ENCODE data around the gene HOXB8. TPM values are rescaled to one million over a fixed set of nuclear protein-coding genes. Genes with fewer than 3 reads are reported as not detected.

Gene HOXB8
- total RNA-seq, 1 donor from 2014 or later = 0.21 TPM

- Histone ChIP-seq H3K4me3 (peak overlapping the region; percentile 64), H3K9me3 (no peaks in the 10 kb centered on the region), H3K27ac (no peak overlapping the region), H3K4me1 (peaks cover 38% of the 10 kb centered on the region), H3K27me3 (ENCODE audit: low read depth) (peaks cover 99% of the 10 kb centered on the region), H3K36me3 (no peaks in the 10 kb centered on the region)
- TF ChIP-seq, protein P1, sequence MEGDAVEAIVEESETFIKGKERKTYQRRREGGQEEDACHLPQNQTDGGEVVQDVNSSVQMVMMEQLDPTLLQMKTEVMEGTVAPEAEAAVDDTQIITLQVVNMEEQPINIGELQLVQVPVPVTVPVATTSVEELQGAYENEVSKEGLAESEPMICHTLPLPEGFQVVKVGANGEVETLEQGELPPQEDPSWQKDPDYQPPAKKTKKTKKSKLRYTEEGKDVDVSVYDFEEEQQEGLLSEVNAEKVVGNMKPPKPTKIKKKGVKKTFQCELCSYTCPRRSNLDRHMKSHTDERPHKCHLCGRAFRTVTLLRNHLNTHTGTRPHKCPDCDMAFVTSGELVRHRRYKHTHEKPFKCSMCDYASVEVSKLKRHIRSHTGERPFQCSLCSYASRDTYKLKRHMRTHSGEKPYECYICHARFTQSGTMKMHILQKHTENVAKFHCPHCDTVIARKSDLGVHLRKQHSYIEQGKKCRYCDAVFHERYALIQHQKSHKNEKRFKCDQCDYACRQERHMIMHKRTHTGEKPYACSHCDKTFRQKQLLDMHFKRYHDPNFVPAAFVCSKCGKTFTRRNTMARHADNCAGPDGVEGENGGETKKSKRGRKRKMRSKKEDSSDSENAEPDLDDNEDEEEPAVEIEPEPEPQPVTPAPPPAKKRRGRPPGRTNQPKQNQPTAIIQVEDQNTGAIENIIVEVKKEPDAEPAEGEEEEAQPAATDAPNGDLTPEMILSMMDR (IDR thresholded peaks at IDR 0.05) = no peak
- DNase-seq (no peak), ATAC-seq (no peak)
- intact Hi-C loops (cut with DNase I) = no loop called here
These were observed 5.3 kb downstream of the HOXB8 start for GRCh38 chr17:48609759-48610281.

DNA sequence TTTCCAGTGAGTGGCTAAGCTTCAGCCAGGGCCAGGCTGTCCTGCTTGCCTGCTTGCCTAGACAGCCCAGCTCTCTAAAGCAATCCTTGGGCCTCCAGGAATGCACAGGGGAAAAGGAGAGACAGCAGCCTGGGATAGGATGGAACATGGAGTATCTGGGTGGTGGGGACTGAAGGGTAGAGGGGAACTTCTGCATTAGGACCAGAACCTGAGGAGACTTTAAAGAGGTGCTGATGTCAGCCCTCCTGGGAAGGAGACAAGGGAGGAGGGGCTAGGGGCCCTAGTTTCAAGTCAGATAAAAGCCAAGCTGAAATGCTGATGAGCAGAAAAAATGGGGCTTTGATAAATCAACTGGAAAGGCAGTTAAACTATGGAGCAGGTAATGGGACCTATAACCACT lies 6.1 kb downstream of the HOXB8 start:
- H3K27me3 ChIP-seq (ENCODE audit: low read depth) = peaks cover 99% of the 10 kb centered on the region

DNA sequence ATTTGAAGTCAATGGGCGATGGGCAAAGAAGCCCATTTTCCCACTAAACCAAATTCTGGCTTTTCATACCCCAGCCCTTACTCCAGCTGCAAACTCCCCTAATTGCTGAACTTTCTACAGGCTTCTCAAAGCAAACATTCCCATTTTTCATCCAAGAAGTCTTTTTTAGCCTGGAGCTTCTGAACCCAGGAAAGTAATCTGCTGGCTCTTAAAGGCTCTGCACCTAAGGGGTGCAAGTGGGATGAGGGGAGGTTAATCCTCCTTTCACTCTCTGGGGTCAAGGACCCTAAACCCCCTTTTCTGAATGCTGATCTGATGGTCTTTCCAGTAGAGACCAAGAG lies 6.6 kb downstream of the HOXB8 start:
- Histone ChIP-seq H3K27ac (no peak overlapping the region), H3K27me3 (ENCODE audit: low read depth) (peaks cover 99% of the 10 kb centered on the region), H3K4me3 (no peak overlapping the region), H3K36me3 (no peaks in the 10 kb centered on the region), H3K9me3 (no peaks in the 10 kb centered on the region), H3K4me1 (peaks cover 30% of the 10 kb centered on the region)
- no peak for DNase-seq
- intact Hi-C loops (cut with DNase I) = no loop called here
- ATAC-seq = no peak
- TF ChIP-seq, protein P1 (IDR thresholded peaks at IDR 0.05) = no peak

More for the DNA sequence above, 6.1 kb downstream of the HOXB8 start:
- H3K27ac ChIP-seq = no peak overlapping the region
- intact Hi-C loops (cut with DNase I) = no loop called here
- H3K36me3 ChIP-seq = no peaks in the 10 kb centered on the region
- no peak overlapping the region for H3K4me3 ChIP-seq
- ATAC-seq (no peak), DNase-seq (no peak)
- H3K4me1 ChIP-seq = peaks cover 33% of the 10 kb centered on the region
- H3K9me3 ChIP-seq = no peaks in the 10 kb centered on the region
- TF ChIP-seq, protein P1 (IDR thresholded peaks at IDR 0.05) = no peak

DNA sequence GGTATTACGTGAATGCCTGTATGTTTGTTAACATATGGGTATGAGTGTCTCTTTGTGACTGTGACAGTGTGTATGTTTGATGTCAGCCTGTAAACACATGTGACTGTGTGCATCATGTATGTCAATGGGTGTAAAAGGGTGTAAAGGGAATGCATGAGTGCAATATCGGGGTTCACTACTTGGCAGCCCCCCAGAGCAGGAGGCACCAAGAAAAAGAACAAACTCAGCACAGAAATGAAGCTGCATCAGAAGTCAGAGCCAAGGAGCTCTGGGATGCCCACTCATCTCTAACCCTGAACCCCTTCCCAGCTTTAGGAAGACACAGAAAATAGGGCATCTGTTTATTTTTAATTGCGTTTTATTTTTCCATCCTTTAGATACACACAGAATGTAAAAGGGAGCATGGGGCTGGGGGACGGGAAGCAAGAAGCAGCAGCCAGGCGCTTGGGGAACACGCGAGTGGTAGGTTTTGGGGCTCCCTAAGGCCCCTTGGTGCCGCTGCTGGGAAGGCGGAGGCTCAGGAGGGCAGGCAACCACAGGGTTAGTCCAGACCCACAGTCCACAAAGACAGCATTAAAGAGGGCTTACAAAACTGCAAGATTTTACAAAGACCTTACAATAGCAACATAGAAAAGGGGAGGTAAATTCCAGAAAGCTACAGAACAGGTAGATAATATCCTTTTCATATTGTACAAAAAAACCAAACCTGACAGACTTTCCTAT lies 8.0 kb downstream of the HOXB8 start:
- peaks cover 31% of the 10 kb centered on the region for H3K4me1 ChIP-seq
- H3K9me3 ChIP-seq = no peaks in the 10 kb centered on the region
- no peak for DNase-seq
- H3K36me3 ChIP-seq = no peaks in the 10 kb centered on the region
- no peak overlapping the region for H3K4me3 ChIP-seq
- intact Hi-C loops (cut with DNase I) = no loop called here
- no peak for ATAC-seq
- TF ChIP-seq, protein P1 (IDR thresholded peaks at IDR 0.05) = no peak
- no peak overlapping the region for H3K27ac ChIP-seq
- peaks cover 100% of the 10 kb centered on the region for H3K27me3 ChIP-seq (ENCODE audit: low read depth)

DNA sequence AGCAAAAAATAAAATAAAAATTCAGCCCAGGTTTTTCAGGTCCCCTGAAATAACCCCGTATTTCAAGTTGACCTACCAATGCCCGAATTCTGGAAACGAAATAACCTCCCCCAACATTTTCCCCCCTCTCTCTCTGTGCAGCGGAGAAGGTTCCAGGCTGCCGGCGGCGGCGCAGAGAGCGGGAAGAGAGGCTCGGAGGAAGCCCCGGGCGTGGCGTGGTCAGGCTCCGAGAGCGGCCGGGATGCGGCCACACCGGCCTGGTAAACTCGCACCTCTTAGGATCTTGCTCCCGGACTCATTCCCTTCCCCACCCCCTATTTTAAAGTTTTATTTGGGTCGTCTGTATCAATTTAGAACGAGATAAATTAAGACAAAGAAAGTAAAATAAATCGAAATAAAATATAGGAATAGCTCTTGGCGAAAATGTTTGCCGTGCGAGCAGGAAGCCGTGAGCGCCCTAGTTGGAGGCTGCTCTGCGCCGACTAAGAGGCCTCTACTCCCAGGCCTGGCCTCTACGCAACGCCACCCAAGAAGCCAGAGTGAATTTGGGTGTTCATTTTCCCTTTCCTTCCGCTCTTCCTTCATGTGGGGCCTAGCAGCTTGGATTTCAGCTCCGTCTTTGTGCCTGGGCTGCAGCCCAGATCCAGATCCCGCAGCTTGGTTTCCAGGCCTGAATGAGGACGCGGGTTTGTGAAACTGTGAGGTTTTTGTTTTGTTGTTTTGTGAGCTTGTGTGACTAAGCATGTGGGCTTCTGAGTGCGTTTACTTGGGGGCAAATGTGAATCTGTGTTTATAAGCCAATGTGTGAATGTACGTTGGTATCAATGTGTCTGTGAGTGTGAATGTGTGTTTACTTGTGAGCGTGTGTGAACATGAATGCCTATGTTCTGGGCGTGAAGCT lies 8.9 kb downstream of the HOXB8 start:
- peaks cover 100% of the 10 kb centered on the region for H3K27me3 ChIP-seq (ENCODE audit: low read depth)
- H3K27ac ChIP-seq = no peak overlapping the region
- no peak for DNase-seq
- peaks cover 24% of the 10 kb centered on the region for H3K4me1 ChIP-seq
- H3K4me3 ChIP-seq = no peak overlapping the region
- no peaks in the 10 kb centered on the region for H3K9me3 ChIP-seq
- no peak for ATAC-seq
- no peaks in the 10 kb centered on the region for H3K36me3 ChIP-seq
- intact Hi-C loops (cut with DNase I) = no loop called here
- TF ChIP-seq, protein P1 (IDR thresholded peaks at IDR 0.05) = no peak
